GM12865 (cell line): ENCODE data around the gene ACSM2B.
"Not testable (repeated sequence)": the region's sequence is repeated elsewhere in the genome, so short reads cannot be mapped to it uniquely, and the experiment has no call there.

Experiments
- DNase-seq: peaks from one replicate; pipeline ENCODE4 v3.0.0; 2010; ENCODE audit warnings: low read depth
- H3K4me3 ChIP-seq: 2 replicates; pipeline ENCODE4 v1.5.1; 2011; ENCODE audit warnings: mild to moderate bottlenecking, low read depth, low read length, control low read depth
- CTCF ChIP-seq: IDR thresholded peaks from 2 replicates; pipeline ENCODE4 v1.5.1; 2011; ENCODE audit warnings: low read length, control low read depth, low read depth, inconsistent platforms; ENCODE audit not compliant: insufficient read depth; ENCODE audit errors: missing control alignments

Gene ACSM2B

GRCh38 chr16:20569117-20569651 is 7.0 kb downstream of the ACSM2B start:
- not testable (repeated sequence) for DNase-seq, H3K4me3 ChIP-seq

- no peak overlapping the region for H3K4me3 ChIP-seq
- DNase-seq, result no peak
- no peak for TF ChIP-seq CTCF
Measured at GRCh38 chr16:20568404-20568803, 7.8 kb downstream of the ACSM2B start.

GRCh38 chr16:20566864-20567263 is 9.3 kb downstream of the ACSM2B start:
- DNase-seq, result no peak
- no peak overlapping the region for H3K4me3 ChIP-seq
- no peak for TF ChIP-seq CTCF

DNA sequence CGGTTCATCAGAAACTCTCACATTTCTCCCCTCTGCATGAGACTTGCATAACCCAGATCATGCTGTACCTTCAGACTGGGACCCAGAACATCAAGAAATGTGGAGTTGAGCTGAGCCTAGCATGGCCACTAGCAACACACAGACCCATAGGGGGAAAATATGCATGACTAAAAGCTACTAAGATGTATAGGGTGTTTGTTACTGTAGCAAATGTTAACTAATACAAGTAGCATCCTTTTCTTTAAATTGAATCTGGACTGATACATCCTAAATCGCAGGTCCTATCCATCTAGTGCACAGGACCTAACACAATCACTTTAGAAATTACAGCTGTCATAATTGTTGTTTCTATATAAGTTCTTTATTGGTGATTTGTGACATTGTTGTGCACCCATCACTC is 10.8 kb downstream of the ACSM2B start:
- DNase-seq, H3K4me3 ChIP-seq: not testable (repeated sequence)

DNA sequence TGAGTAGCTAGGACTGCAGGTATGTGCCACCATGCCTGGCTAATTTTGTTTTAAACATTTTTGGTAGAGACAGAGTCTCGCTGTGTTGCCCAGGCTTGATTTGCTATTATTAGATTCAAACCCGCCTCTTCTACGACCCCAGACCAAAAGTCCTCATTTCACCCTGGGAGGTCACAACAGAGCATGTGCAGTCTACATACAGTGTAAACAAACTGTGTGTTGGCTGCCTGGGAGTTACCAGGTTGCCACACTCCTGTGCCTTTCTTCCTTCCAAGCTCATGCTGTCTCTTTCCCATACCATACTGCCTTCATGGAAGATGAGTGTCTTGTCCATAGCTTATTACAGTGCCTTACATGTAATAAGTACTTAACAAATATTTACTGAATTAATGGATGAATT is 11.9 kb downstream of the ACSM2B start:
- not testable (repeated sequence) for H3K4me3 ChIP-seq, DNase-seq

DNA sequence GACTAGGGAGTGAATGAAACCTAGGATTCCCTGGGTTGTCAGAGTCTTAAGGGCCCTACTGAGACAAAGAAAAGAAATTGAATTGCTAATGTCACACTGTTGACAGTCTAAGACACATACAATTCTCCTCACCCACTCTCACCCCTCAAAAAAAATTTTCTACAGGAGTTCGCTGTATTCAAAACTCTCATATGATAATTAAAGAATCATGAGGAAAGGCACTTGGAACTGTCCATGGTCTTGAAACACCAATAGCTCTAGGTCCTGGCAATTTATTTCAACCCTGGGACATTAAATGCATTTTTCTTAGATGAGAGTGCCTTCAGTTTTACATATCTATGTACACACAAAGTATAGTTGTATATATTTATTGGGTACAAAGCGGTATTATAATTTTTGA is 20.5 kb downstream of the ACSM2B start:
- H3K4me3 ChIP-seq, DNase-seq: not testable (repeated sequence)

GRCh38 chr16:20554689-20555088 is 21.5 kb downstream of the ACSM2B start:
- DNase-seq, H3K4me3 ChIP-seq: not testable (repeated sequence)

- not testable (repeated sequence) for H3K4me3 ChIP-seq, DNase-seq
Measured at GRCh38 chr16:20553493-20553892, 22.7 kb downstream of the ACSM2B start.

DNA sequence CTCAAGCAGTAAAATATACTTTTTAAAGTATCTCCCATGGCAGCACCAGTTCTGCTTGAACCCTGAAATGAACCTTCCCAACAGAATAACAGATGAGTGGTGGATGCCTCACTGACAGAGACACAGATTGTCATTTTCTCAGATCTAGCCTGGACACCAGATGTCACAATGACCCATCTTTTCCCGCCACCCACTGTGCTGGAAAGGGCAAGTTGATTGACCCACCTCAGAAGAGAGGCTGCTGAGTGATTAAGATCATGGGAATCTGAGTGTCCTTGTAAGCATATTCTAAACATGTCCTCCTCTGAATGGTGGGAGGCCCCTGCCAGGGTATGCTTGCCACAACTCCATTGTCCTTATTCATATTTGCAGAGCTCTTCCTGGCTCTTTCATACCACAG is 29.2 kb downstream of the ACSM2B start:
- H3K4me3 ChIP-seq, DNase-seq: not testable (repeated sequence)

DNA sequence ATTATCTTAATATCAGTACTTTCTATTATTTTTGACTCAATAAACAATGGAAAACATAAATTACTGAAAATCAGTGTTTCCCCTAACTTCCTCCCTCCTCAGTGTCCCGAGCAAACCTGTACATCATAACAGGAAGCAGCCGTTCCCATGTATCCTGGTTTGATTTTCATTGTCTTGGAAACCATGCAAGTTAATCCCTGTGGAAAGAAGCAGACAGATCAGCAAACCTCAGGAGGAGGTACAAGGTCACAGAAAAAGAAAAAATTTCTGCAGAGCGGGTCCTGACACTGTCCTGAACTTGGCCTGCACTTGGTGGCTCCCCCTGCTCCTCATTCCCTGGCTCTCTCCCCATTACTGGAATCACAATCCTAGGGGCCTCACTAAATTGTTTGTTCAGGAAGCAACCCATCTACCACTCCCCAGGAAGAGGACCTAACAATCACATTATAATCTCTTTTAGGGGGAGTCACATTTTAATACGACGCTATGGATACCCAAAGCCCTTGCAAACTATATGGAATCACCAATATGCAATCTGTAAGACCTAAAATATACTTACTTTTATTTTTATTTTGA is 29.8 kb downstream of the ACSM2B start:
- not testable (repeated sequence) for H3K4me3 ChIP-seq

DNA sequence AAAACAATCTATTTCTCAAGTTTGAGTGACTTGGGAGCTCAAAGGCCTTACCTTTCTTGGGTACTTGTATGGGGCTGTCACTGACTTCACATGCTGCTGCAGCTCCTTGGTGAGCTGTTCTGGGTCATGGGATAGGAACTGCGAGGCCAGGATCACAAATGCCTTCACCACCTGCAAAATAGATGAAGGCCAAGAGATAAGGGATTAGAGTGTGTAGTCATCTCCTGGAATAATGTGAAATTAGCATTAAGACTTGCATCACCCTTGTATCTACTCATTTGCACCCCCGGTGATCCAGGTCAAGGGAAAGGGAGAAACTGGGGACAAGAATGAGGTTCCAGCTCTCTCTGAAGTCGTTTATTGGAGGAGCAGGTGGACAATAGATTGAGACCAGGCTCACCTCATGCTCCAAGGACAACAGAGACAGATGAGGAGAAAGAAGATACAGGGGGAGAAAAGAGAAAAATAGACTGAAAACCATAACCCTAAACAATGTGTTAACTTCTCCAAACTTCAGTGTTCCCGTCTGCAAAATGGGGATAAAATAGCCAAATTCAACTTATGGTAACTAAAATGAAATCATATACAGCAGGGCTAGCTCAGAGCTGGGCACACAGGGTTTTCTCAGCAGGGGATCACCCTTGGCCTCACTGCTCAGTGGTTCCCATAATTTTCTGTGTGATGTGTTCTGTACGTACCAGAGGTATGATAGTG is 35.4 kb downstream of the ACSM2B start:
- DNase-seq, H3K4me3 ChIP-seq: not testable (repeated sequence)

More for the DNA sequence above, 29.8 kb downstream of the ACSM2B start:
- not testable (repeated sequence) for DNase-seq

GRCh38 chr16:20538687-20539086 is 37.5 kb downstream of the ACSM2B start:
- DNase-seq, result no peak
- H3K4me3 ChIP-seq, result no peak overlapping the region
- no peak for TF ChIP-seq CTCF
